HG03159 (cell line): ENCODE measurements around the gene VENTX.

Experiments used
- ATAC-seq: cut with Tn5 transposase; IDR thresholded peaks from one replicate; pipeline ENCODE4 v1.9.1; 2021; ENCODE audit warnings: mild to moderate bottlenecking, moderate library complexity; ENCODE audit not compliant: unreplicated experiment

The VENTX gene

GRCh38 chr10:133201948-133202725 is 35.5 kb upstream of the VENTX start:
- no peak for ATAC-seq

- ATAC-seq: no peak
Observed at GRCh38 chr10:133202778-133203651, 34.6 kb upstream of the VENTX start.

- ATAC-seq: no peak
Observed at GRCh38 chr10:133203652-133204195, 33.9 kb upstream of the VENTX start.

DNA sequence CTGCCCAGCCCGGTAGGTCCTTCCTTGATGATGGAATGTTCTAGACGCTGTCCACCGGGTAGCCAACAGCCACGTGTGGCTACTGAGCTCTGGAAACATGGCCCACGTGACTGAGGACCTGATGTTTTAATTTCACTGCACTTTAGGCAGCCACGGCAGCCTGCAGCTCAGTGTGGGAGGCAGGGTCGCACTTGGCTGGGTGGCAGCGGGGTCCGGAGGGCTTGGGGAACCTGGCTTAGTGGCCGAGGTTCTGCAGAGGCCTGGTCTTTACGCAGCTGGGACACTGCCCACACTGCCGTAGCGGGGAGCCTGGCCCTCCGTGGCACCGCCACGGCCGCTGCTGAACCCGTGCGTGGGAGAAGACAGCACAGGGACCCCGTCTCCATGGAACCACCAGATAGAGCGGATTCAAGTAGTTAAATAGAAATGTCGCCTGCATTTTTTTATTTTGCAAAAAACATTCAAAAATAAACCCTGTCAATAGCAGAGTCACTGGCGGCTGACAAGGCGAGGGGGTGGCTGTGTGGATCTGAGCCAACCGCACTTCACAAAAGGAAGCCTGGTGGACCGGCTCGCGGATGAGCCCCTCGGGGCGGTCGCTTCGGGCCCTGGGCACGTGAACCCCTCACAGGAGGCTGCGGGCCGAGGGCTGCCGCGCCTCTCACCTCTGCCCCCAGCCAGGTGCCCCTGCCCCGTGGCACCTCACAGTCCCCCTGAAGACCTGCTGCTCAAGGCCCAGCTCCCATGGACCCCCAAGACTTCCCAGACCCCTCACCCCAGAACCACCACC is 33.2 kb upstream of the VENTX start:
- no peak for ATAC-seq

- no peak for ATAC-seq
Observed at GRCh38 chr10:133205146-133205545, 32.5 kb upstream of the VENTX start.

GRCh38 chr10:133206356-133207040 is 31.2 kb upstream of the VENTX start:
- ATAC-seq: no peak

- ATAC-seq: no peak
Observed at GRCh38 chr10:133207041-133207600, 30.5 kb upstream of the VENTX start.

DNA sequence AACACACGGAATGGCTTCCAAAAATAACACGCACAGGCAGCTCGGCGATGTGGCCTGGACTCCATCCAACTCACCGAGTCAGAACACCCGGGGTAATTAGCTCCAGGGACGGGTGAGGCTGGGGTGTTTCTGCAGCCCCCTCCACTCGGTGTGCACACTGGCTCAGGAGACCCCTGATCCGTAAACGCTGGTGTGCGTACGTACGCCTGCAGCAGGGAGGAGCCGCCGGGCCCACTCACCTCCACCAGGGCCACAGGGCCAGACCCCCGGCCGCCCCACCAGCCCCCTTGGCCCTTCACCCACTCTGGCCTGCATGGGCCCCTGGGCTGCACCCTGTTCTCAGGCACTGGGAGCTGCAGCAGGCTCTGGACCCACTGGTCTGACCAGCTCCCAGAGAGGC is 30.0 kb upstream of the VENTX start:
- ATAC-seq: no peak

GRCh38 chr10:133208466-133208865 is 29.2 kb upstream of the VENTX start:
- ATAC-seq: no peak

DNA sequence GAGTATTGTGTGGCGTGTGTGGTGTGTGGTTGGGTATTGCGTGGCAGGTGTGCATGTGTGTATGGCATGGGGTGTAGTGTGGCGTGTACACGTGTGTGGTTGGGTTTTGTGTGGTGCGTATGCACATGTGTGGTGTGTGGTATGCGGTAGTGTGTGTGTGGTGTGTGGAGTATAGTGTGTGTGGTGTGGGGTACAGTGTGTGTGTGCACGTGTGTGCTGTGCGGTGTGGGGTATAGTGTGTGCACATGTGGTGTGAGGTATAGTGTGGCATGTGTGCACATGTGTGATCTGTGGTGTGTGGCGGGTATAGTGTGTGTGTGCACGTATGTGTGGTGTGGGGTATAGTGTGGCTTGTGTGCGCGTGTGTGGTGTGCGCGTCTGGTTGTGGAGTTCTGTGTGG is 28.5 kb upstream of the VENTX start:
- ATAC-seq: no peak

GRCh38 chr10:133209641-133210040 is 28.0 kb upstream of the VENTX start:
- no peak for ATAC-seq

- ATAC-seq: no peak
Observed at GRCh38 chr10:133210398-133211140, 27.1 kb upstream of the VENTX start.

DNA sequence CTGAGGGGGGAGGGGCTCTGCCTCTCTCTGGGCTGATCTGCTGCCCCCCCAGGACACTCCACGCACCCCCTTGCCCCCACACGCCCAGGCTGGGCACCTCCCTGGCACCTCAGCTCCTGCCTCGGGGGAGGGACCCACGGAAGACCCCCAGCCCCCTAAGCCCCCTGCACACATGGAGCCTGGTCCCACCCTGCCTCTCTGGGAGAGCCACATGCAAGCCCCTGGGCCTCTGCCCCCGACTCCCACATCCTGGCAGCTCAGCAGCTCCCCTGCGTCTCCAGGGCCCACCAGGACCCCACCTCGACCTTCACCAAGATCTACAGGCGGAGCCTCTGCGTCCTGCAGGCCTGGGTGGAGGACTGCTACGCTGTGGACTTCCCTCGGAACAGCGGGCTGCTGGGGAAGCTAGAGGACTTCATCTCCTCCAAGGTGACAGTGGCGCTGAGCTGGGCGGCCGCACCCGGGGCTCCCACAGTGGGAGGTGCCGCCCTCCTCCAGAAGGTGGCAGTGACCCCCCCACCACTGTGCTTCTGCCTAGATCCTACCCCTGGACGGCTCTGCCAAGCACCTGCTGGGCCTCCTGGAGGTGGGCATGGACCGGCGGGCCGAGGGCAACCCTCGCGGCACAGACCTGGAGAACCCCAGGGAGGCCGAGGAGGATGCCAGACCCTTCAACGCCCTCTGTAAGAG is 26.4 kb upstream of the VENTX start:
- ATAC-seq: no peak

DNA sequence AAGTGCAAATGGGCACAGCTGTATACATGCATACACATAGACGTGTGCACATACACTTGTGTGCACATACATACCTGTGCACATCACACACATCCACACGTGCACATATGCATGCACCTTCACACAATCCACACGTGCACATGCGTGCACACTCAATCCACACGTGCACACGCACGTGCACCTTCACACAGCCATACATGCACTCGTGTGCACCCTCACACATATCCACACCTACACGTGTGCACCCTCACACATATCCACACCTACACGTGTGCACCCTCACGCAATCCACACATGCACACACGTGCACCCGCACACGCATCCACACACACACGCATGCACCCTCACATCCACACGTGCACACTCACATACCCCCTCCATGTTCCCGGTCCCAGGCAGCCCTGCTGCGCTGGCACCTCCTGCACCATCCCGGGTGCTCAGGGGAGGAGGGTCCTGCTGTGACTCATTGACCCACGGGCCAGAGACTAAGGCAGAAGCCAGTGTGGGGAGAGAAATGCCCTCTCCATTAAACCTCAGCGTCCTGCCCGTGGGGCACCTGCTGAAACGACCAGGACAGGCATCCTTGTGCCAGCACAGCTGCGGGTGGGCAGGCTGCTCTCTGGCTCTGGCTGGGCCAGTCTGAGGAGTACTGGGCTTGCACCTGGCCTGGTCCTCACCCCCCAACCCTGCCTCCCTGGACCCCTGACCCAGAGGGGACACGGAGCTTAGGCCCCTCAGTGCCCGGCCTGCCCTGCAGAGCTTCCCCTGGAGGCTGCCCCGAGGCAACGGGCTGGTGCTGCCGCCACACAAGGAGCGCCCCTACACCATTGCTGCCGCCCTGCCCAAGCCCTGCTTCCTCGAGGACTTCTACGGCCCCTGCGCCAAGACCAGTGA is 25.4 kb upstream of the VENTX start:
- ATAC-seq: no peak

DNA sequence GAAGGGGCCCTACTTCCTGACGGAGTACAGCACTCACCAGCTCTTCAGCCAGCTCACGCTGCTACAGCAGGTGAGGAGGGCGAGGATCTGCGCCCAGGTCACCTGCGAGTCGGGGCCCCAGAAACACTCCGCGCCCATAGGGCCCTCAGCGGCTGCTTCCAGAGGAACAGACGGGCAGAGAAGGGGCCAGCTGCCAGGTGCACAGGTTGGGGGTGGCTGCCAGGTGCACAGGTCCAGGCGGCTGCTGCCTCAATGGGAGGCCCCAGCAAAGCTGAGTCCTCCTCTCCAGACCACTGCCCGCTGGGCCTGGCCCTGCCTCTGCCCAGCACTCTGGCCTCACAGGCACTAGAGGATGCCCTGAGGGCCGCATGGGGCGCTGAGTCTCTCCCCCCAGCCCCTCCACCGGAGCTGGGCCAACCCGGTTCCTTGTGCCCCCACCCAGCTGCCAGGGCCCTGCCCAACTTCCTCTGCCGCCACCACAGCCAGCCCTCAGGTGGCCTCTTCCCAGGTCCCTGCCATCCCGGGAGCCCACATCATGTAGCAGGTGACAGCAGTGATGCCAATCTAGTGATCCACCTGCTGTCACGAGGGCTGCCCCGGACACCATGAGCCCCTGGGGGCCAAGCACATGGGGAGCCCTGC is 24.7 kb upstream of the VENTX start:
- no peak for ATAC-seq

GRCh38 chr10:133213641-133214467 is 23.8 kb upstream of the VENTX start:
- ATAC-seq: no peak
